Stimulated activated CD8-positive, alpha-beta memory T cell treated with anti-CD3 and anti-CD28 coated beads, Interleukin-12 subunit alpha, Interleukin-12 subunit beta, amount 100 ng/mL, for 24 hours (primary cell): ENCODE measurements around the gene ALDH3A2.
"Not testable (repeated sequence)": the region's sequence is repeated elsewhere in the genome, so short reads cannot be mapped to it uniquely, and the experiment has no call there.

Source experiments
- DNase-seq: peaks from one replicate; pipeline ENCODE4 v3.0.0-alpha.2; 2020; ENCODE audit errors: extremely low read depth

ALDH3A2 gene

DNA sequence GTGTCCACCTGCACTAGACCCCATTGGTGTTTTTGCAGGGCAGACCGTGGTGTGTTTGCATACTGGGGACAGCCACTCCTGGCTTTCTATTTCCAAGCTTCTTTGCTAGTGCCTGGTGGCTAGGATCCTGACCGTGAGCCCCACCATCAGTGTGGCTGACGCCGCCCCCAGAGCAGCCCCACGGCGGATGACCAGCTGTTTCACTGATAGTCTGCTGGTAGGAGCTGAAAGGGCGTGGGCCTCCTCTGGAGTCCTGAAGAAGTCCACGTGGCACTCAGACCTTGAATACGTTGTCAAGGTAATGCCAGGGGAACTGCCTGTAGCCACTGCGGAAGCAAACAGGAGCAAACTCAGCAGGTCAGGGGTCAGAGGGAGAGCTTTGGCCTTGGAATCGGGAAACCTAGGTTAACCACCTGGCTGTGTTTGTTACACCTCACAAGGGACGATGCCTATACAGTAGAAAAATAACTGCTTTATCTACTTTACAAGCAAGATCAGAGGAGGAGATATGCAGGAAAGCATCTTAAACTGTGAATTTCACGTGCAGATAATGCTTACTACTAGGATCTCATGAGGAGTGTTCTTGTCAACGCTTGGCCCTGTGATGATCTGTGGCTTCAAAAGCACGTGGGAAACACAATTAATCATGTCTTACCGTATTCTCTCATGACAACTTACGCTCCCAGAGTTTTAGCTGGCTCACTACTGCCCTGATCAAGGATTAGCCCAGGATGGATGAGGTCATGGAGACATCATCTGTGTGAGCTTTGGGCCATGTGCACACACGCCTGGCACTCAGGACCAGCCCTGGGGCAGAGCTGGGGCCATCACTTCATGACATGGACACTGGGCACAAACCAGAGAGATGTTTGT, 30.3 kb downstream of the ALDH3A2 start:
- DNase-seq, result no peak

DNA sequence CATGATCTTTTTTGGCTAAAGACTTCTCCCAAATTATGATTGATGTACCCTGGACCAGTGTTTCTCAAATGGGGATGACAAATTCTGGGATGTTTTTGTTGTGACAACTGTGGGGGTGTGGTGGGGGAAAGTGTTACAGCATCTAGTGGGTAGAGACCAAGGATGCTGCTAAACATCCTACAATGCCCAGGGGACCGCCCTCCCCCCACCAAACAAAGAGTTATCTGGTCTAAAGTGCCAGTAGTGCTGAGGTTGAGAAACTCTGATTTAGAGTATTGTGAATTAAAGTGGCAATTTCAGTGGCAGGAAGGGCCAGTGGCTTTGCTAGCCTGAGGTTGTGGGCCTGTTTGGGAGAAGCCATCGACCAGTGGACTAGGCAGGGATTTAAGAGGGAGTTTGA, 34.6 kb downstream of the ALDH3A2 start:
- no peak for DNase-seq

DNA sequence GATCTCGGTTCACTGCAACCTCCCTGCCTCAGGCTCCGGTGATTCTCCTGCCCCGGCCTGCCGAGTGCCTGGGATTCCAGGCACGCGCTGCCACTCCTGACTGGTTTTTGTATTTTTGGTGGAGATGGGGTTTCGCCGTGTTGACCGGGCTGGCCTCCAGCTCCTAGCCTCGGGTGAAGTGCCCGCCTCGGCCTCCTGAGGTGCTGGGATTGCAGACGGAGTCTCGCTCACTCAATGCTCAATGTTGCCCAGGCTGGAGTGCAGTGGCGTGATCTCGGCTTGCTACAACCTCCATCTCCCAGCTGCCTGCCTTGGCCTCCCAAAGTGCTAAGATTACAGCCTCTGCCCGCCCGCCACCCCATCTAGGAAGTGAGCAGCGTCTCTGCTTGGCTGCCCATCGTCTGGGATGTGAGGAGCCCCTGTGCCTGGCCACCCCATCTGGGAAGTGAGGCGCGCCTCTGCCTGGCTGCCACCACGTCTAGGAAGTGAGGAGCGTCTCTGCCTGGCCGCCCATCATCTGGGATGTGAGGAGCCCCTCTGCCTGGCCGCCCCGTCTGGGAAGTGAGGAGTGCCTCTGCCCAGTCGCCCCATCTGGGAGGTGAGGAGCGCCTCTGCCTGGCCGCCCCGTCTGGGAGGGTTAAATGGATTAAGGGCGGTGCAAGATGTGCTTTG, 36.5 kb downstream of the ALDH3A2 start:
- not testable (repeated sequence) for DNase-seq

DNA sequence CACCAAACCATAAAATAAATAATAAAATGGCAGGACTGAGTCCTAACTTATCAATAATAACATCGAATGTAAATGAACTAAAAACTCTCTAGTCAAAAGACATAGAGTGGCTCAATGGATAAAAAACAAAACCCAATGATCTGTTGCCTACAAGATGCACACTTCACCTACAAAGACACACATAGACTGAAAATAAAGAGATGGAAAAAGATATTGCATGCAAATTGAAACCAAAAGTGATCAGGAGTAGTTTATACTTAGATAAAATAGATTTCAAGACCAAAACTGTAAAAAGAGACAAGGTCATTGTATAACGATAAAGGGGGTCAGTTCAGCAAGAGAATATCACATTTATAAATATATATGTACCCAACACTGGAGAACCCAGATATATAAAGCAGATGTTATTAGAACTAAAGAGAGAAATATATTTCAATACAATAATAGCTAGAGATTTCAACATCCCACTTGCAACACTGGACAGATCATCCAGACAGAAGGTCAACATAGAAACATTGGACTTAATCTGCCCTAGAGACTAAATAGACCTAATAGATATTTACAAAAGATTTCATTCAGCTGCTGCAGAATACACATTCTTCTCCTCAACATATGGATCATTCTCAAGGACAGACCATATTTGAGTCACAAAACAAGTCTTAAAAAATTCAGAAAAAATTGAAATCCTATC, 38.0 kb downstream of the ALDH3A2 start:
- DNase-seq, result no peak

DNA sequence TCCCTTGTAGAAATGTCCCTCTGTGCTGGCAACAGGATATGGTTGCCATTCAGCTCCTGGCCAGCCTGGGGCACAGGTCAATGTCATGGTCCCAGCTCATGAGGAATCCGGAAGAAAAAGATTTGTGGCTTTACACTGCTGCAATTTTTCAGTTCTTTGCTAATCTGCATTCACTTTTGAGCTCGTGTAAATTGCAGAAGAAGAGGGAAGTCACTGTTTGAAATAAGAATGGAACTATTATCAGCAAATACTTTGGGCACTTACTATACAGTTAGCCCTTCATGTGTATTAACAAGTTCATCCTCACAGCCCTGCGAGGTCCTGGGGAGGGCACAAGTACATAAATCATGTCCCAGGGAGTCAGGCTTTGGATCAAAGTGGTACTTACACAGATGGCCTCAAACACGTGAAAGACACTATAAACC, 53.7 kb downstream of the ALDH3A2 start:
- DNase-seq, result no peak

DNA sequence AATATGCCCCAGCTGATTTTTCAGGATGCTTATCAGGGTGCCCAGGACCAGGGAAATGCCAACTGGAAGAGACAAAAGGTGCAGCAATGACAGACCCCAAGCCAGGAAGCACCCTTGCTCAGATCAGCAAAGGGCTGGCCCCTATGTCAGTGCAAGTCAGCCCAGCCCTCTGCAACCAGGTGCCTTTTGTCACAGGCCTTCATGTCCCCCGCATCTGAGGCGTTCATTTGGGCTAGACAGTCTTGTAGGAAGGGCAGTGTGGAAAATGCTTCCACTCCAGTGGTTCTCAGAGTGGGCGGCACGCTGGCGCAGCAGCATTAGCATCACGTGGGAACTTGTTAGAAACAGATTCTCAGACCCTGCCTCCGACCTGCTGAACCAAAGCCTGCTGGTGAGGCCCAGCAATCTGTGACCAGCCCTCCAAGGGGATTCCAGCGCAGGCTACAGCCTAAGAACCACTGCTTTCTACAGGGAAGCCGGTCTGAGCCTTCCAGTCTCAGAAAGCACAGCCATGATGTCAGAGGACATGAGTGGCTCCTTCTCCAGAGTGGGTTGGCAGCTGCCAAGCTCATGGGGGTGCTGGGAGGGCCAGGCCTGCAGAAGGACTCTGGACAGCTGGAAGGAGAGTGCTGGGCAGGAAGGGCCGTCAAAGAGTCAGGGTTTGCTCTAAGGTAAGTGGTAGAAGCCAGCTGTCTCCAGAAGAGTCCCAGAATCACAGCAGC, 54.7 kb downstream of the ALDH3A2 start:
- no peak for DNase-seq

DNA sequence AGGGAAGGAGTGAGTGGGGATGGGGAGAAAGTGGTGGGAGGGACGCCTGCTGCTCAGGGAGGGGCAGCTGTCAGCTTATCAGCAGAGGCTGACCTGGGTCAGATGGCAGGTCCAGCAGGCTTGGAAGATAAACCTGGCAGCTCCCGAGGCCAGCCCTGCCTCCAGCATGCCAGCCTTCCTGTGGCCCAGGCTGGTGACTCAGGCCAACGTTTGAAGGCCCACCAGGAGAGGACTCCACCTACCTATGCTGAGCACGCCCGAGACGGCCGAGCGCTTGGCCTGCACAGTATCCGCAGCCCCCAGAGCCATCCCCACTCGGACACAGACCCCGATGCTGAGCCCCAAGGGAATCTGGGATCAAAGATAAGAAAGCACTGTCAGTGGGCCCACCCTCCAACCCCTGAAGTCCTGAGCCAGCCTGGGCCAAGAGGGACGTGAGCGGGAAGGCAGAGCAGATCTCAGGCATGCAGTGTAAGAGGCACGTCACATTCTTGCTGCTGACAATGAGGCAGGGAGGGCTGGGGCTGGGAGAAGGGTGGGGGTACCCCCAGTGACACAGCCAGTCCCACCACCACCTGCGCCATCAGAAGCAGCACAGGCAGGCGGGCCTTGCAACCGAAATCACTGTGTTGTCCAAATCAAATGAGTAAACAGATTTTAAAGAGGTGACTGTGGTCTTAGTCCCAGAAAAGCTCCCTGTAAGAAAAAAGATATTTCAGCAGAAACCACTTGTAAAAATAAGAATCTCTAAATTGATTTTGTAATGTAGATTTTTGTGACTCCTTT, 55.5 kb downstream of the ALDH3A2 start:
- no peak for DNase-seq

DNA sequence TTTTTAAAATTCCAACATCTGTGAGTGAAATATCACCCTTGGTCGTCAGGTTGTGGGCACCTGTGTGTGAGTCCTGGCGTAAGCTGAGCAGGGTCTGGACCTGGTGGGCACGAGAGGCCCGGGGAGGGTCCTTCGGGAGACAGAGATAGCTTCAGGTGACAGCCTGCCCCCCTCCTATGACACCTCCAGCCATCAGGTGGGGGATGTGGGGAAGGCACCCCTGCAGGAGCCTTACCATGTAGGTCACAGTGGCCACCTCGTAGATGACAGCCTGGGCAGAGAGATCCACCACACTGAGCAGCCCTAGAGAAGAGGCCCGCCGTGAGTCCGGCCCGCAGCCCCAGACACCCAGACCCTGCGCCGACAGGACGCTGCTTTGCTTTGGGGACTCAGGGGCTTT, 56.6 kb downstream of the ALDH3A2 start:
- no peak for DNase-seq

DNA sequence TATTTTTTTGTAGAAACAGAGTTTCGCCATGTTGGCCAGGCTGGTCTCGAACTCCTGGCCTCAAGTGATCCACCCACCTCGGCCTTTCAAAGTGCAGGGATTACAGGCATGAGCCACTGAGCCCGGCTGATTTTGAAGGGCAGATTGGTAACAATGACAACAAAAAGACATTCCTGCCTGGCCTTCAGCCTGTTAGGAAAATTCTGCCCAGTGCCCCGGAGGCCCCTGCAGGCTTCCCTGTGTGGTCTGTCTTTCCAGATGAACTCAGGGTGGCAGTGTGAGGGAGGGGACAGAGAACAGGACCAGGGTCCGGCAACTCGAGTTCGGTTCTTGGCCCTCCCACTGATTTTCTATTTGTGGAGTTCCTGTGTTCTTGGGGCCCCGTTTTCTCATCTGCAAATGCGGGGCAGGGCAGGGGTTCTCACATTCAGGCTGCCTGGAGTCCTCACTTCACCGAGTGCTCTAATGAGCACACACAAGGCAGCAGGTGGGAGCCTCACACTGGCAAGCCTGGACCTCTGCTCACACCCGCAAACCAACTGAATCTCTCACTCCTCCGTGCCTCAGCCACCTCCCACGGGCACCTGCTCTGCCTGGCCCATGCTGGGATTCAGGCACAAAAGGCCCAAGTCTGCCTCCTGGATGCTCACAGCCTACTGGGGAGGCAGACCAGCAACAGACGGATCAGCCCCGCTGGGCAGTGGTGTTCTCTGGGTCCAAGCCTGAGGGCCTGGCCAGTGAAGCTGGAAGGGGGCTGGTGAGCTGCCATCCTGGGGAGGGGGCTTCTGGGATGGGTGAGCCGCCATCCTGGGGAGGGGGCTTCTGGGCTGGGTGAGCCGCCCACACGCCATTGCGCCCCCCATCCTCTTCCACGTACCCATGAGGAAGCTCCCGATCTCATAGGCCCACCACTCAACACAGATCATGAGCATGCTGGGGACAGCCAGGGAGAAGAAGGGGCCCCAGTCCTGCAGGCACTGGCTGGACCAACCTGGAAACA, 57.5 kb downstream of the ALDH3A2 start:
- DNase-seq, result no peak

DNA sequence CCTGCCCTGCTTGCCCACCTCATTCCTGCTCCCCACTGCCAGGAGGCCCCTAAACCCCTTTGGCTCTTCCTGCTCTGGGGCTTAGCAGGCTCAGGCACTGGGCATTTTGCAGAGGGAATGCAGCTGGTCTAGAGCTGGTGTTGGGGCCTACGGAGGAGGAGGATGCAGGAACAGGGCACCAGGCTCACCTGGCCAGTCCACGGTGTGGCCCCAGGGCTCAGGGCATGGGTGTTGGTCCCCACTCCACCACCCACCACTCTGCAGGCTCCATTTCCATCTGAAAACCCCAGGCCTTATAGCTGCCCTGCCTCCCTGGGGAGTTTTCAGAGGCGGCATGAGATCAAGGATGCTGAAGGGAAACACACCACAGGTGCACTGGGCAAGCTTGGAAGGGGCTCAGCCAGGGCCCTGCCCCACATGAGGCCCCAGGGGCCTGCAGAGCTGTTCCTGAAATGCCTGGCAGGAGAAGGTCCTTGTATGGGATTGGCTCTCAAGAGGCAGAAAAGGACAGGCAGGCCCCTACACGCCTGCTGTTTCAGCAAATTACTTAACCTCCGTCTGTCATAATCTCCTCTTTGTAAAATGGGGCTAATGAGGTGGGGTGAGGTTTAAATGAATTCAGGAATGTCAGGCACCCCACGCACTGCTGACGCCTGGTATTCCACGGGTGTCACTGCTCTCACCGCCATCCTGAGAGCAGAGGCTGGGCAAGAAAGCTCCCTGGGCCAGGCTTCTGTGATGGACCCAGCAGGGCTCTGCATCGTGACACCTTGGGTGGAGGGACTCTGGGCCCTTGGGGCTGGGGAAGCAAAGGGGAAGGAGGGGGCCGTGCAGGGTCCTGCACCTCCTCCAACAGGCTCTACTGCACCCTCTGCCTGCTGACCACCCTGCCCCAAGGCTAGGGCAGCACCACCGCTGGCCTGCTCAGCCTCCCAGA, 58.5 kb downstream of the ALDH3A2 start:
- no peak for DNase-seq

DNA sequence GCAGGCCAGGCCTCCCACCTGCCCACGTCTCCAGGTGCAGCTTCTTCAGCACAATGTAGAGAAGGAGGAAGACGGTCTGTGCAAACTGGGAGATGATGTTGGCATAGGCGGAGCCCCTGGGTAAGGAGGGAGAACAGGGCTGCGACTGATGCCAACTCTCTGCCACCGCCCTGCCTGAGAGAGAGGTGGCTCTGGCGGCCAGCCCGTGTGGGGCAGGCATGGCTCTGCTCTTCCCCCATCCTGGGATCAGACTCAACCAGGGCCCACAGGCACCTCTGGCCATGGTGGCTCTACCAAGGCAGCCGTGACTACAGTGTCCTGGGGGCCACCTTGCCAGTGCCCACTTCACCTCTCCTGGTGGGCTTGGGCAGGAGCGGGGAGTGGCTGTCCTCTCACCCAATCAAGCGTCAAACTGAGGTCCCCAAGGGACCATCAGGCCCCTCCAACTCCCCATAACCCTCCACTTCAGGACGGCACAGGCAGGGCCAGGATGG, 59.2 kb downstream of the ALDH3A2 start:
- DNase-seq, result no peak

DNA sequence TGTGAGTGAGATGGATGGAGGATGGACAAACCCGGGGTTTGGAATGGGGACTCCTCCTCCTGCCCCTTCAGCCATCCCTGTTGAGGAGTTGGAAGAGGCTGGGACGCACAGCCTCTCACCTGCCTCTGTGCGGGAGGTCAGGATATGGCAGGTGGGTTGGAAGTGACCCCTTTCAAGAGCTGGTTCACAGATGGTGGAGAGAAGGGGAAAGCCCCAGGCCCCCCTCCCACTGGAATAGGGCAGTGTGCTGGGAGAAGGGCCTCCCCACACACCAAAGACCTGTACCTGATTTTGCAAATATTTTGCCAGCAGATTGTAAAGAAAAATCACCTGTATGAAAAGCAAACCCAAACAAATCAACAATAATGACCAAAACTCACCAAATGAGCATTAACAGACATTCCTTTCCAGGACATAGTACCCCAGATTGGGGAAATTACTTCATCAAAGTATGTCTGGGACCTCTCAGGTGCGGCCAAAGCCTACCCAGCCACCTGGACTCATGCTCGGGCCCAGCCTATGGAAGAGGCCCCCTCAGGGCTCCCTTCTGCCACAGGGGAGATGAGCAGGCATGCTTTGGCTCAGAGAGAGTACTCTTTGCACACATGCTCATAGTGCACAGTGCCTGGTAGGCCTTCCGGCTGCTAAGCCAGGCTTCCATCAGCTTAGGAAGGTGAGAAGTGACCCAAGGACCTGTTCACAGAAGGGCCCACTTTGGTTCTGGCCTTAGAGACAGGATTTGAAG, 60.1 kb downstream of the ALDH3A2 start:
- DNase-seq, result no peak

DNA sequence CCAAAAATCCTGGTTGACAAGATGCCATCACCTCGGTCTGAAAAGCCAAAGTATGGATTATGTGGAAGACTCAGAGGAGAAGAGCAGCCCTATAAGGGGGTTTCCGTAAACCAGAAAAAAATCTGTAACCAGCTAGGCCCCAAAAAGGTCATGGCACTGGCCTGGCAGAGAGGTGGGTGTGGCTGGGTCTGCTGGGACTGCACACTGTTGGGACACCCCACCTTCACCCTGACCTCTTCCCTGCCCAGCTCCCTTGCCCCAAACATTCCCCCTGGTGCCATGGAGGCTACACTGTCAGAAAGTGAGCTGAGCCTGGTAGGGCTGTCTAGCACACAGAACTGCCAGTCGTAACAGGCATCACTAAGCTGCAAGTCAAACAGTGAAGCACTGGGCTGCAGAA, 61.3 kb downstream of the ALDH3A2 start:
- DNase-seq, result no peak

DNA sequence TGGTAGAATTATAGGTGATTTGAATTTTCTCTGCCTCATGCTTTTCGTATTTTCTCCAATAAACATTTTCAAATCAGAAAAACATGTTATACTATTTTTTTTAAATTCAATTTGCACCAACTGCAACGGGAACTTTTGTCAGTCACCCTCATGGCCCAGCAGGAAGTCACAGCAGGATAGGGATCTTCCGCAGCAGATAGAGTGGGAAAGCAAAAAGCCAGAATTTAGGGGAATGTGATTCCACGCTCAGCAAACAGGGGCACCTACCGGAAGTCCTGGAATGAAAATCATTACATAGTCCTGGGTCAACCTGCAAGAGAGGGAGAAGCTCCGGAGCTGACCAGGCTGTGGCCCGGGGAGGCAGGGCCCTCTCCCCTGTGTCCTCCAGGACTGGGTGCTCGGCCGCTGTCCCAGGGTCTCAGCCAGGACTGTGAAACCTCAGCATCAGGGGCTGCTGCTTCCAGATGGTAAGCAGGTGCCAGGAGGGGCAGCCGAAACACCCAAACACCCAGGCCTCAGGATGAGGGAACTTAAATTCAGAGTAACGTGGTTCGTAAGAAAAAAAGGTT, 64.0 kb downstream of the ALDH3A2 start:
- no peak for DNase-seq

DNA sequence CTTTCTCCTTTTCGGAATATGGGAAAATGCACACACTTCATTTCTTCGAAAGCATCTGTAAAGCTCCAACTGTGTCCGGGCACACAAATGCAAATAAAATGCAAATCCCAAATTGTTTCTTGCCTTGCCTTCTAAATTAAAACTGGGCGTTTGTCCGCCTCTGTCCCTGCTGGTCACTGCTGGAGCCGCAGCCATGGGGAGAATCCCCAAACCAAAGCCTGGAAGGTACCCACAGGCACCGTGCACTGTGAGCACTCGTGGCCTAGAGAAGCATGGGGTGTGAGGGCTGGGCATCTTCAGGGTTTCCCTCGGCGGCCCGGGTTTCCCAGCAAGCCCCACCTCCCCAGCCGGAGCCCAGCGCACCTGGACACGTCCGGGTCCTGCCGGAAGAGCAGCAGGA, 64.9 kb downstream of the ALDH3A2 start:
- DNase-seq, result no peak

DNA sequence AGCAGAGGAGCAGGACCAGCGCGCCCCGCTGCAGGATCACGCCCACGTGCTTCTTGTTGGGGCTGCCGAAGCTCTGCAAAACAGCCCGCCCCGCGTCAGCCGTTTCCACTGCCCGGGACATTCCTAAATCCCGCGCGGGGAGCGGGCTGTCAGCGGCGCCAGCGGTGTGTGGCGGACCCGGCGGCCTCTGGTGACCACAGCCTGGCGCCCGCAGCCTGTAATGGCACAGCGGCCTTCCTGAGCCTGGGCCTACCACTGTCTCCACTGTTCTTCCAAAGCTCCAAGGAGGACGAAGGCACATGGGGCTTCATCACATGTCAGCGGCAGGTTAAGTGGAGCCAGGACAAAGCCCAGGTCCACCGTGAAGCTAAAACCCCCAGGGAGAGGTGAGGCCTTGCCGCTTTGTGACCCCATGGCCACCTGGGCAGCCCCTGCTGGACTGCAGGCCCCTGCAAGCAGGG, 65.4 kb downstream of the ALDH3A2 start:
- DNase-seq, result no peak
